WTC11 (cell line): Measurements from ENCODE around the gene ITSN1.

ENCODE experiments used
- ATF3 ChIP-seq: sonication (generic); formaldehyde crosslinking; conservative IDR thresholded peaks from 2 replicates; pipeline ENCODE4 v1.8.1; 2022; ENCODE audit warnings: mild to moderate bottlenecking, missing genetic modification reagents
- ATF6 ChIP-seq: sonication (generic); formaldehyde crosslinking; IDR thresholded peaks from 2 replicates; pipeline ENCODE4 v1.8.1; 2023; ENCODE audit warnings: mild to moderate bottlenecking, missing genetic modification reagents
- CTCF ChIP-seq: fragments of 200-600 bp; IDR thresholded peaks from 2 replicates; pipeline ENCODE4 v1.8.0; 2022; ENCODE audit warnings: antibody characterized with exemption
- E2F1 ChIP-seq: sonication (generic); formaldehyde crosslinking; IDR thresholded peaks from 2 replicates; pipeline ENCODE4 v1.8.0; 2022; ENCODE audit warnings: mild to moderate bottlenecking, missing genetic modification reagents
- ESRRA ChIP-seq: sonication (generic); formaldehyde crosslinking; IDR thresholded peaks from 2 replicates; pipeline ENCODE4 v1.8.1; 2022; ENCODE audit warnings: mild to moderate bottlenecking, missing genetic modification reagents, borderline replicate concordance
- ETV6 ChIP-seq: sonication (generic); formaldehyde crosslinking; IDR thresholded peaks from 2 replicates; pipeline ENCODE4 v1.8.1; 2022; ENCODE audit warnings: mild to moderate bottlenecking, missing genetic modification reagents
- JAZF1 ChIP-seq: fragments of 250-450 bp; sonication (Bioruptor Pico); IDR thresholded peaks from 2 replicates; pipeline ENCODE4 v1.9.0; 2021; ENCODE audit warnings: moderate library complexity, mild to moderate bottlenecking, inconsistent platforms
- MAX ChIP-seq: sonication (generic); formaldehyde crosslinking; IDR thresholded peaks from 2 replicates; pipeline ENCODE4 v1.8.0; 2022; ENCODE audit warnings: mild to moderate bottlenecking, missing genetic modification reagents
- NR2C2 ChIP-seq: sonication (generic); formaldehyde crosslinking; IDR thresholded peaks from 2 replicates; pipeline ENCODE4 v1.8.0; 2022; ENCODE audit warnings: mild to moderate bottlenecking, missing genetic modification reagents
- PREB ChIP-seq: sonication (generic); formaldehyde crosslinking; IDR thresholded peaks from 2 replicates; pipeline ENCODE4 v1.8.1; 2022; ENCODE audit warnings: mild to moderate bottlenecking, missing genetic modification reagents, moderate library complexity, borderline replicate concordance
- TEAD1 ChIP-seq: sonication (generic); formaldehyde crosslinking; IDR thresholded peaks from 2 replicates; pipeline ENCODE4 v1.8.0; 2022; ENCODE audit warnings: mild to moderate bottlenecking, missing genetic modification reagents
- USF2 ChIP-seq: sonication (generic); formaldehyde crosslinking; IDR thresholded peaks from 2 replicates; pipeline ENCODE4 v1.8.1; 2023; ENCODE audit warnings: mild to moderate bottlenecking, missing genetic modification reagents, moderate library complexity
- ZNF138 ChIP-seq: sonication (generic); formaldehyde crosslinking; conservative IDR thresholded peaks from 2 replicates; pipeline ENCODE4 v1.8.1; 2022; ENCODE audit warnings: mild to moderate bottlenecking, moderate library complexity, missing genetic modification reagents

GRCh38 chr21:33860332-33860879, 218.1 kb downstream of the ITSN1 start:
- TF ChIP-seq CTCF = no peak
- no peak for TF ChIP-seq MAX (CRISPR knock-in tag)
- no peak for TF ChIP-seq ETV6 (CRISPR knock-in tag)
- no peak for TF ChIP-seq ESRRA (CRISPR knock-in tag)
- TF ChIP-seq USF2 (CRISPR knock-in tag) = no peak
- TF ChIP-seq ATF6 (CRISPR knock-in tag) = no peak
- no peak for TF ChIP-seq PREB (CRISPR knock-in tag)
- TF ChIP-seq TEAD1 (CRISPR knock-in tag) = no peak
- TF ChIP-seq ATF3 (CRISPR knock-in tag) = no peak
- no peak for TF ChIP-seq ZNF138 (CRISPR knock-in tag)
- no peak for TF ChIP-seq E2F1 (CRISPR knock-in tag)
- TF ChIP-seq JAZF1 = no peak
- no peak for TF ChIP-seq NR2C2
